ENCODE results near the gene RTKN. TPM values are rescaled to one million over a fixed set of nuclear protein-coding genes. Genes with fewer than 3 reads are reported as not detected.

The RTKN gene
- total and polyA plus RNA-seq, 9 of the 15 experiments (the other 6 are each of a cell fraction or from before 2014, with no cell fraction given), result 0.14 to 6.9 (median 3.6) TPM

DNA sequence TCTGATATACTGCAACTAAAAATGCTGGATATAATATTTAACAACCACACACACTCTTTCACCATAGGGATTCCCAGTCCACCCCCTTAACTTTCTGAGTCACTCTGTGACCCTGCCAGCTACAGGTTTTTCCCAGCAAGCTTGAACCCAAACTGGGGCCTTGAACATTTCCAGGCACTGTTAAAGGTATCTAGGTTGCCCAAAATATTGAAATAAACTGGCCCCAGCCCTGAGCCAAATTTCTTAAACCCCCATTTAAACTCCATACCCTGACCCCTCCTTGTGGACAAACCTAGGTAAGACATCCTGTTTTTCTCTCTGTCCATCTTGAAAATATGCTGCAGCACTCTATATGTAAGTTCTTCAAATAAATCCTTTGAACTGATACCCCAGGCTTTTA, 42.0 kb downstream of the RTKN start (continued):
- TF ChIP-seq, protein P1, sequence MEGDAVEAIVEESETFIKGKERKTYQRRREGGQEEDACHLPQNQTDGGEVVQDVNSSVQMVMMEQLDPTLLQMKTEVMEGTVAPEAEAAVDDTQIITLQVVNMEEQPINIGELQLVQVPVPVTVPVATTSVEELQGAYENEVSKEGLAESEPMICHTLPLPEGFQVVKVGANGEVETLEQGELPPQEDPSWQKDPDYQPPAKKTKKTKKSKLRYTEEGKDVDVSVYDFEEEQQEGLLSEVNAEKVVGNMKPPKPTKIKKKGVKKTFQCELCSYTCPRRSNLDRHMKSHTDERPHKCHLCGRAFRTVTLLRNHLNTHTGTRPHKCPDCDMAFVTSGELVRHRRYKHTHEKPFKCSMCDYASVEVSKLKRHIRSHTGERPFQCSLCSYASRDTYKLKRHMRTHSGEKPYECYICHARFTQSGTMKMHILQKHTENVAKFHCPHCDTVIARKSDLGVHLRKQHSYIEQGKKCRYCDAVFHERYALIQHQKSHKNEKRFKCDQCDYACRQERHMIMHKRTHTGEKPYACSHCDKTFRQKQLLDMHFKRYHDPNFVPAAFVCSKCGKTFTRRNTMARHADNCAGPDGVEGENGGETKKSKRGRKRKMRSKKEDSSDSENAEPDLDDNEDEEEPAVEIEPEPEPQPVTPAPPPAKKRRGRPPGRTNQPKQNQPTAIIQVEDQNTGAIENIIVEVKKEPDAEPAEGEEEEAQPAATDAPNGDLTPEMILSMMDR (IDR thresholded peaks at IDR 0.05 in 2 of 3, conservative IDR thresholded peaks at IDR 0.05 in 1 of 3; ENCODE audit: insufficient read depth in 2 of 3, low read depth in 1 of 3, low read length in 3 of 3), result peak; percentile 65 to 80 (median 69)
- TF ChIP-seq HNRNPLL (IDR thresholded peaks at IDR 0.05; ENCODE audit: low read depth, low read length, poor library complexity, severe bottlenecking), result no peak

DNA sequence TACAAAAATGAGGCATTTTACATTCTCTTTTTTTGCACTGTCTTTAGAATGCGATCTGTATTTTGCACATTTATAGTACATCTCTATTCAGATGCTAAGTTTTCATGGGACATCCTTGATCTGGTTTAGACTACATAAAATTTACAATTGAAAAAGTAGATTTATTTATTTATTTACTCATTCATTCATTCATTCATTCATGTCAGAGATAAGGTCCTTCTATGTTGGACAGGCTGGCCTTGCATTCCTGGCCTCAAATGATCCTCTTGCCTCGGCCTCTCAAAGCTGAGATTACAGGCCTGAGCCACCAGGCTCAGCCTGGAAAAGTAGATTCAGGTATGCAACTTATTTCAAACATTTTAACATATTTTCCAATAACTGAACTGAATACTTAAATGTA, 45.6 kb downstream of the RTKN start:
- intact Hi-C loops (cut with micrococcal nuclease), result loop anchor here (5.0 to 10.0 kb wide), 2 partner anchors 76 to 571 kb away; partner anchors contain the start of genes MRPL53 and STAMBP
- TF ChIP-seq MBD2 (IDR thresholded peaks at IDR 0.05; ENCODE audit: borderline replicate concordance, low read depth), result no peak
- TF ChIP-seq ZNF24 (IDR thresholded peaks at IDR 0.05), result peak; percentile 68
- no peak overlapping the region for H2AFZ ChIP-seq (ENCODE audit: low read depth, low read length)
- H3K4me3 ChIP-seq, result no peak overlapping the region
- CTCF ChIA-PET (ENCODE audit: low intra/inter-chr PET ratio), result no interaction called here
- no peaks in the 10 kb centered on the region for H3K9me3 ChIP-seq (replicated peaks; ENCODE audit: control insufficient read depth, insufficient read depth, low read depth, low read length)
- H3K4me2 ChIP-seq (ENCODE audit: insufficient read depth, low read length), result no peak overlapping the region
- no peaks in the 10 kb centered on the region for H4K20me1 ChIP-seq (replicated peaks; ENCODE audit: control insufficient read depth, insufficient read depth, low read length)
- no peak for ATAC-seq
- DNase-seq (ENCODE audit: extremely low read depth in 1 of 4, low spot score in 3 of 4), result no peak
- POLR2A ChIA-PET, result no interaction called here
- FAIRE-seq, result no peak
- in situ Hi-C loops (cut with MboI), result no loop called here
- WGBS (ENCODE audit: insufficient coverage, low coverage, missing lambda C conversion rate), result 52% methylated on average over 2 of the region's 2 CpGs
- H3K79me2 ChIP-seq (ENCODE audit: control insufficient read depth, insufficient read depth, low read length), result peaks cover 5% of the 10 kb centered on the region; the same call in 2 of the 3 replicates
- no TSS peak for BruUV-seq (replicated peaks)
- no peaks in the 10 kb centered on the region for H3K36me3 ChIP-seq (ENCODE audit: control insufficient read depth, insufficient read depth, low read length)
- no peak overlapping the region for H3K27ac ChIP-seq (ENCODE audit: extremely low read depth, low read depth, low read length)
- no peaks in the 10 kb centered on the region for H3K9me1 ChIP-seq (ENCODE audit: control insufficient read depth, insufficient read depth, low read length)
- H3K4me1 ChIP-seq (replicated peaks in 1 of 2; ENCODE audit: control insufficient read depth in 2 of 2, insufficient read depth in 2 of 2, low read length in 2 of 2), result peaks cover 3 to 4% of the 10 kb centered on the region in 2 experiments; a peak in 3 of 5 replicates
- H3K9ac ChIP-seq (ENCODE audit: insufficient read depth in 1 of 2, low read depth in 2 of 2, low read length in 2 of 2), result no peak overlapping the region
- no peaks in the 10 kb centered on the region for H3K27me3 ChIP-seq (ENCODE audit: control insufficient read depth in 2 of 2, insufficient read depth in 2 of 2, low read length in 2 of 2)

All from K562 (cell line).